NCI-H2107 treated with DMSO at 0.1 percent for 48 hours (cell line): ENCODE data around the gene ANKRD44.

ENCODE experiments used
- DNase-seq: peaks from one replicate; lab custom pipeline; 2025; ENCODE audit not compliant: unreplicated experiment; lab: John Stamatoyannopoulos, UW

The ANKRD44 gene

GRCh38 chr2:197310271-197310985 lies at the start of gene ANKRD44:
TSS of gene ANKRD44 (minus strand) at chr2:197310780. CDS start at chr2:197310604, 176 bp downstream.
- peak; percentile 43 for DNase-seq

DNA sequence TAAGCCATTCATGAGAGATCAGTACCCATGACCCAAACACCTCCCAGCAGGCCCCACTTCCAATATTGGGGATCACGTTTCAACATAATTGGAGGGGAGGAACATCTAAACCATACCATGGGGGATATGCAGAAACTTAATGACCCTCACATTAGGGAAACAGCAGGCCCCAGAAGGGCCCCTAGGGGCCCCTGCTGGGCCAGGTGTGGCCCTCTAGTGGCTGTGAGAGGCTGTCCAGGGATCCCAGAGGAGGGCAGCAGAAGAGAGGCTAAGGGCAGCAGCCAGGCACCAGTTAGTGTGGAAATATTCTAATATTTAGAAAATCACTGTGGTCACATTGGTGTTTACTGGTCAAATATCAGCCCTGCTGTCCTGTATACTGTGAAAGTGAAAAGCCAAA lies 49.3 kb upstream of the ANKRD44 start:
- no peak for DNase-seq

GRCh38 chr2:197358931-197359330 lies 48.4 kb upstream of the ANKRD44 start:
- DNase-seq: no peak

GRCh38 chr2:197357986-197358385 lies 47.4 kb upstream of the ANKRD44 start:
- no peak for DNase-seq

GRCh38 chr2:197356136-197356535 lies 45.6 kb upstream of the ANKRD44 start:
- DNase-seq: no peak

- DNase-seq: no peak
These were observed 43.6 kb upstream of the ANKRD44 start for GRCh38 chr2:197354169-197354558.

DNA sequence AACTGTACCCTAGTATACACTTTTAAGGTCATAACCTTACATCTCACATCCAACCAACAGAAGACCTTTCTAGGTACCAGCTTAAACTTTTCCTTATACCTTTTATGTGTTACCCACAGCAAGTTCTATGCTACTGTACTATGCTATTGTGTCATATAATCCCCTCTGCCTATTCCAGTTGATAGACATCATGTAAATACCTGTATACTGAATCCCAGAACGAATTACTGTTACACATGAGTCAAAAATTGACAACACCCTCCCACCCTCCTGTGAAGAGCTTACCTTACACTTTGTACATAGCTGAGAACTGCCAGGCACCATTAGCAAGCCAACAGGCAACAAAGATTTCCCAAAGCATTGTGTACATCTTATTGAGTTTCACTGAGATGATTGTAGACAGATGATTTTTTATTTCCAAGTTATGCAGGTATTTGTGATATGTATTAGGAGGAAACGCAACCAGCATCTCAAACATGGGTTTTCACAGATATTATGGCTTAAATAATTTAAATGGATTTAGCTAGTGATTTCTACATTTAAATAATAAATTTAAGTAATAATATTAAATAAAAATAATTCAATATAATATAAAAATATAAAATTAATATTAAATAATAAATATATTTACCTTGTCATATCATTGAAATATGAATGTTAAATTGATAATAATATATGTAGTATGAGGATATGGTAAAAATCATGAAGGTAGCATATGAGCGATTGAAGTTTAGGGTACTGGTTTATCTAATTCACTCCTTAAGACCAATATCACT lies 43.0 kb upstream of the ANKRD44 start:
- DNase-seq: no peak

GRCh38 chr2:197349699-197350098 lies 39.1 kb upstream of the ANKRD44 start:
- no peak for DNase-seq

DNA sequence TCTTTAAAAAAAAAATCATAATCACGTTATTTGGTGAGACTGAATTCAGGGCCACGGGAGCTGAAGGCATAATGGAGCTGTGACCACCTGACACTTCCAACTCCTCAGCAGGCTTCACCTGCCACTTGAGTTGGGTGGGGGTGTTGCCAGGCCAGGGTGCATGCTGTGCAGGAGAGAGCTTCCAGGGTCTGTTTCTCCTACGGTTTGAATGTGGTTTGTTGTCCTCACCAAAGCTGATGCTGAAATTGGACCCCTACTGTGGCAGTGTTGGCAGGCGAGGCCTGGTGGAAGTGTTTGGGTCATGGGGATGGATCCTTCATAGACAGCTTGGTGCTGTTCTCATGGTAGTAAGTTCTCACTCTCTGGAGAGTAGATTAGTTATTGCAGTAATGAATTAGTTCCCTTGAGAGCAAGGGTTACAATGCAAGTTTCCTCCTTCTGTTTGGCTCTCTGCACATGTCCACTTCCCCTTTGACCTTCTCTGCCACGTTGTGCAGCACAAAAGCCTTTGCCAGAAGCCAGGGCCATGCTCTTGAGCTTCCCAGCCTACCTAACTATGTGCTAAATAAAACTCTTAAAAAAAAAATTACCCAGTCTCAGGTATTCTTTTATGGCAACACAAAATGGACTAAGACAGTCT lies 38.3 kb upstream of the ANKRD44 start:
- DNase-seq: peak; percentile 37

- DNase-seq: no peak
These were observed 35.3 kb upstream of the ANKRD44 start for GRCh38 chr2:197345846-197346370.

DNA sequence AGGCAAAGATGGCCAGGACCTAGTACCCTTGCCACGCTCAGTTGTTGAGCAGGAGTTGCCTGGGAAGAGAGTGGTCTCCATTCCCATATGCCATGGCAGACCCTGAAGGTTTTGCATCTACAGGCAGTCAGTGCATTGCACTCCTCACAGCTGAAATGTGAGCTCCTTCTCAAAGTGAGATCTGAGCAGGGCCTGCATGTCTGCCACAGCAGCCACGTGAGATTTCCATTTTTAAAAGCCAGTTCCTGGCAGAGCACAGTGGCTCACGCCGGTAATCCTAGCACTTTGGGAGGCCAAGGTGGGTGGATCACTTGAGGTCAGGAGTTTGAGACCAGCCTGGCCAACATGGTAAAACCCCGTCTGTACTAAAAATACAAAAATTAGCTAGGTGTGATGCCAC lies 33.4 kb upstream of the ANKRD44 start:
- DNase-seq: peak; percentile 6

- no peak for DNase-seq
These were observed 30.0 kb upstream of the ANKRD44 start for GRCh38 chr2:197340591-197340990.

GRCh38 chr2:197339496-197340220 lies 29.1 kb upstream of the ANKRD44 start:
- no peak for DNase-seq

- no peak for DNase-seq
These were observed 28.4 kb upstream of the ANKRD44 start for GRCh38 chr2:197339016-197339415.

- no peak for DNase-seq
These were observed 22.1 kb upstream of the ANKRD44 start for GRCh38 chr2:197332641-197333040.

- DNase-seq: no peak
These were observed 17.9 kb upstream of the ANKRD44 start for GRCh38 chr2:197328461-197328860.

DNA sequence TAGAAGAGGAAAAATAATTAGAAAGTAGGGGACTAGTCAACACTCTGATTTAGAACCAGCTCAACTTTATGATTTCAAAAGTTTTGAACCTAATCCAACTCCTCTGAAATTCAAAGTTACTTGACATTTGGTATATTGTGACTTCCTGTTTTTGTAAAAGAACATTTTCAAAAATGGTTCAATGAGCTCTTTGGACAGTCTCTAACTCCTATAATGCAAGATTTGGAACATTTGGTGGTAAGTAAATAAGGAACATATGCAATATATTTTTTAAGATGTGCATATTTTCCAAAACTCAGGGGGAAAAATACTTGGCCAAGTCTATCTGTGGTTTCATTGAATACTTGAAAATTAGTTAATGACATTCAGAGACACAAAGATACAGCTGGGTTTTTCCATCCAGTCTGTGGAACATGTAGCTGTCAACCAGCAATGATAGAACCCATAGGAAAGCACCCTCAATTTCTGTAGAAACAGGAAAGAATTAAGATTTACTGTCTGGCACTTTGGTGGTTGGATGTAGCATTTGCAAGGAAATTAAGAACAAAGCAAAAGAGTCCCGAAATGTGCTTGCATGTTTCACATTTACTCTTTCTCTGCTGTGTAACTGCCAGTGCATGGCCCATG lies 17.0 kb upstream of the ANKRD44 start:
- no peak for DNase-seq

DNA sequence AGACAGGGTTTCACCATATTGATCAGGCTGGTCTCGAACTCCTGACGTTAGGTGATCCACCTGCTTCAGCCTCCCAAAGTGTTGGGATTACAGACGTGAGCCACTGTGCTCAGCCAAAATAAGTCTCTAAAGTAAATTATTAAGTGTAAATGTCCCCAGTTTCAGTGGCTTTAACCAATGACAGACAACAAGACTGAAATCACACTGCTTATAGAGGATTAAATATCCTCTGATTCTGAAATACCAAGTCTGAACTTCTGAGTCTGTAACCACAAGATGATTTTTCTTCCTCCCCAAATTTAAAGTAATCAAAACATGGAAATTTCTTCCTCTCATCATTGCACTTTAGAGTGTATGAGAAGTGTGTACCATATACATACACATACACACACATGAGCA lies 16.5 kb upstream of the ANKRD44 start:
- no peak for DNase-seq

DNA sequence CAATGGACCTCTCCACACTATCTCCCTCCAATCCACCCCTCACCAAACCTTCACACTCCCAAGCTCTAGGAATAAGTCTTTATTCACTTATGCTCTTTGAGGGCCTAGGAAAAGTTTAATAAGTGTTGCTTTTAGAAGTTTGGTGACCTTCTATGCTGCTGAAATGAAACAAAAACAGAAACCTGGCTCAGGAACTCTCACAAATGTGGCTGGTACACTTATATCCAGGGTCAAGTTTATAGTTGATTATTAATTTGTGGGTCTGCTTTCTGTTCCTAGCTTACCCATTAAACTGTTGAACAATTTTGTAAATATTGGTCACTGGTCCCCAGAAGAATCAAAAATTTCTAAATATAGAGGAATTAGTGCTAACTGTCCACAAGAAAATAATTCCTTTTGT lies 14.2 kb upstream of the ANKRD44 start:
- DNase-seq: no peak
